ENCODE measurements around the gene FHIP2A.

DNA sequence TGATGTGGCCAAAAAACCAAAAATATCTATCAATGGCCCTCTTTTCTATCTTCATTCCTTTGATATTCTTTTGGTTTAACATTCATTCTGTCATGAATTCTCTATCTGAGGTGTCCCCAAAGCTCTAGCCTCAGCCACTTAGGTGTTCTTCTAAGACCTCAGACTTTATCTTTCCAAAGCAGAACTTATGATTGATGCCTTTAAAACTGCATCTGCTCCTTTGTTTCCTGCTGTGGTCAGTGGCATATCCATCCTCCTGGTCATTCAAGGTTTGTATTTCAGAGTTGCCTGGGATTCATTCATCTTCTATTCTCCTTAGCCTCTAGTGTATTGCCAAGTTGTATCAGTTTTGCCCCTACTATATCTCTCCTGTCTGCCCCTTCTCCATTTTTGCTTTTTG is 30.6 kb downstream of the FHIP2A start:
- TF ChIP-seq, protein P1, sequence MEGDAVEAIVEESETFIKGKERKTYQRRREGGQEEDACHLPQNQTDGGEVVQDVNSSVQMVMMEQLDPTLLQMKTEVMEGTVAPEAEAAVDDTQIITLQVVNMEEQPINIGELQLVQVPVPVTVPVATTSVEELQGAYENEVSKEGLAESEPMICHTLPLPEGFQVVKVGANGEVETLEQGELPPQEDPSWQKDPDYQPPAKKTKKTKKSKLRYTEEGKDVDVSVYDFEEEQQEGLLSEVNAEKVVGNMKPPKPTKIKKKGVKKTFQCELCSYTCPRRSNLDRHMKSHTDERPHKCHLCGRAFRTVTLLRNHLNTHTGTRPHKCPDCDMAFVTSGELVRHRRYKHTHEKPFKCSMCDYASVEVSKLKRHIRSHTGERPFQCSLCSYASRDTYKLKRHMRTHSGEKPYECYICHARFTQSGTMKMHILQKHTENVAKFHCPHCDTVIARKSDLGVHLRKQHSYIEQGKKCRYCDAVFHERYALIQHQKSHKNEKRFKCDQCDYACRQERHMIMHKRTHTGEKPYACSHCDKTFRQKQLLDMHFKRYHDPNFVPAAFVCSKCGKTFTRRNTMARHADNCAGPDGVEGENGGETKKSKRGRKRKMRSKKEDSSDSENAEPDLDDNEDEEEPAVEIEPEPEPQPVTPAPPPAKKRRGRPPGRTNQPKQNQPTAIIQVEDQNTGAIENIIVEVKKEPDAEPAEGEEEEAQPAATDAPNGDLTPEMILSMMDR (IDR thresholded peaks at IDR 0.05 in 4 of 5, conservative IDR thresholded peaks at IDR 0.05 in 1 of 5) = no peak
- no peak for TF ChIP-seq POLR2A (IDR thresholded peaks at IDR 0.05)
